GM13977 (cell line): Measurements from ENCODE around the gene MRGPRD.

Experiments
- DNase-seq: peaks from one replicate; pipeline ENCODE4 v3.0.0; 2012; ENCODE audit warnings: low spot score
- in situ Hi-C: fragments of 300-500 bp; cut with MboI; formaldehyde crosslinking; loops from one replicate; pipeline ENCODE4 v1.12.0; 2022; ENCODE audit warnings: low sequenced_read_pairs, low pct_unique_long_range_greater_than_20kb, mixed read lengths, inconsistent platforms; ENCODE audit not compliant: unreplicated experiment
- TF ChIP-seq, protein P1 (sequence below): IDR thresholded peaks from 2 replicates; pipeline ENCODE4 v1.5.1; 2012; ENCODE audit warnings: mild to moderate bottlenecking, control low read depth; ENCODE audit not compliant: insufficient read depth; ENCODE audit errors: extremely low read depth, missing control alignments

Gene MRGPRD

DNA sequence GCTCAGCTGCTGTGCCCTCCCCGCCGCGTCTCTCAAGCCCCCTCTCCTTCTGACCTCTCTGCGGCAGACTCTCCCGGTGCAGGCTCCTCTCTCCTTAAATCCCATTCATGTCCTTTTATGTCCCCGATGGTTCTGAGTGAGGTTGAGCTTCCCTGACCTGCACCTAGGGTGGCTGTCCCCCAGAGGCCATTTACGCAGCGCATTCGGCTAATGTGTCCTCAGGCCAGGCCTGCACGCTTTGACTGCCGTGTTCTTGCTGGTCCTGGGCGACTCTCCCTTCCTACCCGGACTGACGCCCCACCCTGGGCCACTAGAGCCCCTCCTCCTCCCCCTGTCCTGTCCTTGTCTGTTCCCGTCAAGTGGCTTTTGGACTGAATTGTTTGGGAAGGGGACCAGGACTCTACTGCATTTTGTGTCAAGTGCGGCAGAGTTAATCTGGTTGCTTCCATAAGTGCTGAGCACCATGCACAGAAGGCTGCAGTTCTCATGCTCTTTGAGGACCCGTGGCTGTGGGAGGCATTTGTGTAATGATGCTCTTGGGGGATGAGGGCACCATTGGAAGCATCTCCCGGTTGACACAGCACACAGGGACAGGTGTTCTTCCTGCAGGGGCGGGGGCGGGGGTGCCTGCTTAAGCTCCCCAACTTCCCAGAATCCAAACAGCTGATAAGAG, 40.0 kb downstream of the MRGPRD start:
- TF ChIP-seq, protein P1, sequence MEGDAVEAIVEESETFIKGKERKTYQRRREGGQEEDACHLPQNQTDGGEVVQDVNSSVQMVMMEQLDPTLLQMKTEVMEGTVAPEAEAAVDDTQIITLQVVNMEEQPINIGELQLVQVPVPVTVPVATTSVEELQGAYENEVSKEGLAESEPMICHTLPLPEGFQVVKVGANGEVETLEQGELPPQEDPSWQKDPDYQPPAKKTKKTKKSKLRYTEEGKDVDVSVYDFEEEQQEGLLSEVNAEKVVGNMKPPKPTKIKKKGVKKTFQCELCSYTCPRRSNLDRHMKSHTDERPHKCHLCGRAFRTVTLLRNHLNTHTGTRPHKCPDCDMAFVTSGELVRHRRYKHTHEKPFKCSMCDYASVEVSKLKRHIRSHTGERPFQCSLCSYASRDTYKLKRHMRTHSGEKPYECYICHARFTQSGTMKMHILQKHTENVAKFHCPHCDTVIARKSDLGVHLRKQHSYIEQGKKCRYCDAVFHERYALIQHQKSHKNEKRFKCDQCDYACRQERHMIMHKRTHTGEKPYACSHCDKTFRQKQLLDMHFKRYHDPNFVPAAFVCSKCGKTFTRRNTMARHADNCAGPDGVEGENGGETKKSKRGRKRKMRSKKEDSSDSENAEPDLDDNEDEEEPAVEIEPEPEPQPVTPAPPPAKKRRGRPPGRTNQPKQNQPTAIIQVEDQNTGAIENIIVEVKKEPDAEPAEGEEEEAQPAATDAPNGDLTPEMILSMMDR, result no peak
- DNase-seq, result no peak
- in situ Hi-C loops, result no loop called here

DNA sequence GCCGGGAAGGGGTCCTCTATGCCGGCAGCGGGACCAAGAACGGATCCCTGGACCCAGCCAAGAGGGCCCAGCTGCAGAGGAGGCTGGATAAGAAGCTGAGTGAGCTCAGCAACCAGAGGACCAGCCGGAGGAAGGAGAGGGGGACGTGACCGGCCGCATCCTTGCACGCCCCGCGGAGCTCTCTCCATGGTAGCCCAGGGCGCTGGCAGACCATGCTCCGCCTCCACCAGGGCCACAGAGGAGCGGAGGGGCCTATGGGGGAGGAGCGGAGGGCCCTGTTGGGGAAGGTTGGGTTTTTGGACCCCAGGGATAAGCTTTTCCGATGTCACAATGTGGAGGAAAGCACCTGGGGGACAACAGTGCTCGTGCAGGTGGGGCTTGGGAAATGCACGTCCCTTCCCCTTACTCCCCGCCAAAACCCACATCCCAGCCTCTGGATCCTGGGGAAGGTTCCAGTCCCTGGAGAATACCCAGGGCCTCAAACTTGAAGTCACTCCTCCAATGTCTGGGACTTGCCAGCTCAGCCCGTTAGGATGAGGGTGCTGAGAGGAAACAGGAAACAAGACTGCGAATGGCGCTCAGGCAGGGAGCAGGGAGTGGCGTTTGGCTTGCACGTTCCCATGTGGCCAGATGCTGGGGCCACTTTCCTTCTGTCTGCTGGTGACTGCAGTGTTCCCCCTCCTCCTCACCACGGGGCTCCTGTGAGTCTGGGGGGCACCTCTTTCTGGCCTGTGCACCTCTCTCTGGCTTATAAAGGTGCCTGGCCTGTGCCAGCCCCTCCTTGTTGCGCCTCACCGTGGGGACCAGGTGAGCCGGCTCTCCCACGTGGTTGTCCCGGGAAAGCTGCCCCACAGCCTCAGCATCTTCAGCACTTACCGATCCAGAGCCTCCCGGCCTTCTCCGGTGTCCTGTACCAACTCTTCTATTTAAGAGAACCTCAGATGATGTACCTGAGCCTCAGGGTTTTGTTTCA, 40.9 kb downstream of the MRGPRD start:
- no peak for DNase-seq
- TF ChIP-seq, protein P1, result no peak
- in situ Hi-C loops, result no loop called here

DNA sequence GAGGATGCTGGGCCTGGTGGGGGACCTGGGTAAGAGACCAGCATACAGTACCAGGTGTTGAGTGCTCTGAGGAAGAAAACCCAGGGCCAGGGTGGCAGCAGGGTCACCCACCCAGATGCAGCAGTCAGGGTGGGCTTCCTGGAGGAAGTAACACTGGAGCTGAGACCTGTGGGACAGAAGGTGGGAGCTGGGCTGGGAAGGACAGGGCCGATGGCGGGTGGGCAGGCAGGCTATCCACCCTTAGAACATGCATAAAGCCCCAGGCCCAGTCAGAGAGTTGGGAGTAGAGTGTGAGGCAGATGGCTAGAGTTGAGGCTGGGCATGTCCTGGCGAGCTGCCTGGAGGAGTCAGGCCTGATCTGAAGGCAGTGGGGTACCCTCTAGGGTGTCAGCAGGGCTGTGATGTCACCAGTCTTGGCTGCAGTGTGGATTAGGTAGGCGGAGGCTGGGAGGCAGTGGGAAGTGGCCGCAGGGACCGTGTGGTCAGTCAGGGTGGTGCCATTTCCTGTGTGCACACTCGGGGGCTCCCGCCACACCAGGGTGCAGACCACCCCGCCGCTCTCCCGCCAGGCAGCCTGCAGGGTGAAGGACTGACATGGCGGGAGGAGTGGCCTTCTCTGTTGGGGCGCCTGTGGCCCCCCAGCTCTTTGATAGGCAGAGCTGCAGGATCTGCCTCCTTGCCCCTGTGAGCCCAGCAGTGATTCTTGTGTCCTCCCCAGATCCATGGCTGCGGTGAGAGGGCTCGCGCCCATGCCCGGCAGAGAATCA, 41.8 kb downstream of the MRGPRD start:
- TF ChIP-seq, protein P1, result no peak
- DNase-seq, result no peak
- in situ Hi-C loops, result no loop called here

DNA sequence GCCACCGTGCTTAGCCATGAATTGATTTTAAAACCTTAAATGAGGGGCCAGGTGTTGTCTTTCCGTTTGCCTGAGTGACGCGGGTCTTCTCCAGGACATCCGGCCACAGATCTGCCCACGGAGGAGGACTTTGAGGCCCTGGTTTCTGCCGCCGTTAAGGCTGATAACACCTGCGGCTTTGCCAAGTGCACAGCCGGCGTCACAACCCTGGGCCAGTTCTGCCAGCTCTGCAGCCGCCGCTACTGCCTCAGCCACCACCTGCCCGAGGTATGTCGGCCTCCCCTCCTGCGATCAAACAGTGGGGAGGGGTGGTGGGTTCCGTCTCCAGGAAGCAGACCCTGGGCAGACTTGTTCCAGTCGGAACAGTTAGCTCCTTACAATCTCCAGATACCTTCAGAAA, 42.7 kb downstream of the MRGPRD start:
- TF ChIP-seq, protein P1, result no peak
- in situ Hi-C loops, result no loop called here
- DNase-seq, result no peak

DNA sequence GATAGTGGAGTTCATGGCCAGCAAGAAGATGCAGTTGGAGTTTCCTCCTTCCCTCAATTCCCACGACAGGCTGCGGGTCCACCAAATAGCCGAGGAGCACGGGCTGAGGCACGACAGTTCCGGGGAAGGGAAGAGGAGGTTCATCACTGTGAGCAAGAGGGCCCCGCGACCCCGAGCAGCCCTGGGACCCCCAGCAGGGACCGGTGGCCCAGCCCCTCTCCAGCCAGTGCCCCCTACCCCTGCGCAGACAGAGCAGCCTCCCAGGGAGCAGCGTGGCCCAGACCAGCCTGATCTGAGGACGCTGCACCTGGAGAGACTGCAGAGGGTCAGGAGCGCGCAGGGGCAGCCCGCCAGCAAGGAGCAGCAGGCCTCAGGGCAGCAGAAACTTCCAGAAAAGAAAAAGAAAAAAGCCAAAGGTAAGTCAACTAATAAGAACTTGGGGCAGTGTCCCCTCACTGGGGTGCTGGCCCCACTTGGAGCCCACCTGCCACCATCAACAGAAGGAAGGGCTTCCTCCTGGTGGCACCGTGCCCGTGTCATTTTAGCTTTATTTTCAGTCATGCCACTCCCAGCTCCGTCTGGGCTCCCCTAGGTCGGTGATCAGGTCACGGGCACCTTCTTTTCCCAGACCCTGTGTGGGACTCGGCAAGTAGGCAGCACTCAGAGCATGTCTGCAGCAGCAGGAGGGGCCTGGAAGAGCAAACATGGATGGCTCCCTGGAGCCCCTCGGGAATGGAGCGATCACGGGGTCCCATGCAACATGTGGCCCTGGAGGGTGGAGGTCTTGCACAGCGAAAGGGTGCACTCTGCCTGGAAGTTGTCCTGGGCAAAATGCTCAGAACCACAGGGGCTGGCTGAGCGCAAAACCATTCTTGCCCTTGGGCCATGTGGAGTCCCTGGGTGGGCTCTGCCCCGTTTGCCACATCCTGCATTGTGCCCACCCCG, 43.8 kb downstream of the MRGPRD start:
- TF ChIP-seq, protein P1, result no peak
- DNase-seq, result no peak
- in situ Hi-C loops, result no loop called here
